GM12878 (cell line): ENCODE measurements around the gene NBPF9.
"Not testable (repeated sequence)": the region's sequence is repeated elsewhere in the genome, so short reads cannot be mapped to it uniquely, and the experiment has no call there.

Experiments used
- CBX5 ChIP-seq: sonication (generic); IDR thresholded peaks from 2 replicates; pipeline ENCODE4 v1.6.1; 2016; ENCODE audit warnings: low read depth, moderate library complexity, mild to moderate bottlenecking, inconsistent platforms
- CHD1 ChIP-seq: IDR thresholded peaks from 2 replicates; pipeline ENCODE4 v1.6.1; 2012; ENCODE audit warnings: low read depth, low read length, improper control_type of control experiment
- EZH2 ChIP-seq: IDR thresholded peaks from 2 replicates; pipeline ENCODE4 v1.6.1; 2012; ENCODE audit warnings: low read depth, mild to moderate bottlenecking, control low read depth, inconsistent platforms, low read length, borderline replicate concordance; ENCODE audit not compliant: control insufficient read depth
- JUNB ChIP-seq: IDR thresholded peaks from 2 replicates; pipeline ENCODE4 v1.6.1; 2016; ENCODE audit warnings: antibody characterized with exemption, mild to moderate bottlenecking
- NBN ChIP-seq: fragments of 450-650 bp; IDR thresholded peaks from 2 replicates; pipeline ENCODE4 v1.6.1; 2016
- YY1 ChIP-seq: IDR thresholded peaks from 2 replicates; pipeline ENCODE4 v1.6.1; 2011; ENCODE audit warnings: low read depth, mild to moderate bottlenecking, low read length
- ZNF24 ChIP-seq: fragments of 450-650 bp; IDR thresholded peaks from 2 replicates; pipeline ENCODE4 v1.6.1; 2017; ENCODE audit warnings: antibody characterized with exemption, mild to moderate bottlenecking
- TF ChIP-seq, protein P1 (sequence below), 3 experiments: IDR thresholded peaks in 2 of 3; conservative IDR thresholded peaks in 1 of 3; 2 replicates each; pipeline ENCODE4 v1.5.1; 2011; ENCODE audit warnings: low read depth in 3 of 3, low read length in 3 of 3, mild to moderate bottlenecking in 3 of 3, control low read depth in 2 of 3, moderate library complexity in 2 of 3, inconsistent platforms in 1 of 3, mixed read lengths in 1 of 3; ENCODE audit not compliant: control insufficient read depth in 2 of 3, insufficient read depth in 1 of 3; ENCODE audit errors: extremely low read depth in 1 of 3
- TF ChIP-seq, protein P2 (sequence below): IDR thresholded peaks from 2 replicates; pipeline ENCODE4 v1.6.1; 2012; ENCODE audit warnings: mild to moderate bottlenecking, low read depth, low read length

DNA sequence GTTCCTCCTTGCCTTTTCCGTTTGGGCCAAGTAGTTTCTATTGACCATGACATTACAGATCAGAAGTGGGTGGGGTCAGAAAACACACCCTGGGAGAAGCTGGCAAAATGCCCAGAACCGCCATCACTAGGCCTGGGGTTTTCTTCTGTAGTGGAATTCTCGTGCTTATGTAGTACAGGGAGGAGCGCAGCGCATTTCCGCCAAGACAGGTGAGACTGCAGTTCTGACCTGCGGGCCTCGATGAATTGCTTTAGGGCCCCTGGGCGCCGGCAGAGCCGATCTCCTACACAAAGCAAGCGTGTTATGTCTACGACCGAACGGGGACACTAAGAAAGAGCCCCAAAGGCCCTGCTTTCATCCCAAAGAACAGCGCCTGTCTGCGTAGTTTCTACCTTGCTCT, 25.9 kb upstream of the NBPF9 start:
- TF ChIP-seq, protein P1, sequence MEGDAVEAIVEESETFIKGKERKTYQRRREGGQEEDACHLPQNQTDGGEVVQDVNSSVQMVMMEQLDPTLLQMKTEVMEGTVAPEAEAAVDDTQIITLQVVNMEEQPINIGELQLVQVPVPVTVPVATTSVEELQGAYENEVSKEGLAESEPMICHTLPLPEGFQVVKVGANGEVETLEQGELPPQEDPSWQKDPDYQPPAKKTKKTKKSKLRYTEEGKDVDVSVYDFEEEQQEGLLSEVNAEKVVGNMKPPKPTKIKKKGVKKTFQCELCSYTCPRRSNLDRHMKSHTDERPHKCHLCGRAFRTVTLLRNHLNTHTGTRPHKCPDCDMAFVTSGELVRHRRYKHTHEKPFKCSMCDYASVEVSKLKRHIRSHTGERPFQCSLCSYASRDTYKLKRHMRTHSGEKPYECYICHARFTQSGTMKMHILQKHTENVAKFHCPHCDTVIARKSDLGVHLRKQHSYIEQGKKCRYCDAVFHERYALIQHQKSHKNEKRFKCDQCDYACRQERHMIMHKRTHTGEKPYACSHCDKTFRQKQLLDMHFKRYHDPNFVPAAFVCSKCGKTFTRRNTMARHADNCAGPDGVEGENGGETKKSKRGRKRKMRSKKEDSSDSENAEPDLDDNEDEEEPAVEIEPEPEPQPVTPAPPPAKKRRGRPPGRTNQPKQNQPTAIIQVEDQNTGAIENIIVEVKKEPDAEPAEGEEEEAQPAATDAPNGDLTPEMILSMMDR (IDR thresholded peaks at IDR 0.05 in 2 of 3, conservative IDR thresholded peaks at IDR 0.05 in 1 of 3; ENCODE audit: control insufficient read depth in 2 of 3, extremely low read depth in 1 of 3, insufficient read depth in 1 of 3, low read depth in 3 of 3, low read length in 3 of 3) = not testable (repeated sequence)
- not testable (repeated sequence) for TF ChIP-seq ZNF24, YY1, JUNB, NBN, CBX5, CHD1, EZH2
- TF ChIP-seq, protein P2, sequence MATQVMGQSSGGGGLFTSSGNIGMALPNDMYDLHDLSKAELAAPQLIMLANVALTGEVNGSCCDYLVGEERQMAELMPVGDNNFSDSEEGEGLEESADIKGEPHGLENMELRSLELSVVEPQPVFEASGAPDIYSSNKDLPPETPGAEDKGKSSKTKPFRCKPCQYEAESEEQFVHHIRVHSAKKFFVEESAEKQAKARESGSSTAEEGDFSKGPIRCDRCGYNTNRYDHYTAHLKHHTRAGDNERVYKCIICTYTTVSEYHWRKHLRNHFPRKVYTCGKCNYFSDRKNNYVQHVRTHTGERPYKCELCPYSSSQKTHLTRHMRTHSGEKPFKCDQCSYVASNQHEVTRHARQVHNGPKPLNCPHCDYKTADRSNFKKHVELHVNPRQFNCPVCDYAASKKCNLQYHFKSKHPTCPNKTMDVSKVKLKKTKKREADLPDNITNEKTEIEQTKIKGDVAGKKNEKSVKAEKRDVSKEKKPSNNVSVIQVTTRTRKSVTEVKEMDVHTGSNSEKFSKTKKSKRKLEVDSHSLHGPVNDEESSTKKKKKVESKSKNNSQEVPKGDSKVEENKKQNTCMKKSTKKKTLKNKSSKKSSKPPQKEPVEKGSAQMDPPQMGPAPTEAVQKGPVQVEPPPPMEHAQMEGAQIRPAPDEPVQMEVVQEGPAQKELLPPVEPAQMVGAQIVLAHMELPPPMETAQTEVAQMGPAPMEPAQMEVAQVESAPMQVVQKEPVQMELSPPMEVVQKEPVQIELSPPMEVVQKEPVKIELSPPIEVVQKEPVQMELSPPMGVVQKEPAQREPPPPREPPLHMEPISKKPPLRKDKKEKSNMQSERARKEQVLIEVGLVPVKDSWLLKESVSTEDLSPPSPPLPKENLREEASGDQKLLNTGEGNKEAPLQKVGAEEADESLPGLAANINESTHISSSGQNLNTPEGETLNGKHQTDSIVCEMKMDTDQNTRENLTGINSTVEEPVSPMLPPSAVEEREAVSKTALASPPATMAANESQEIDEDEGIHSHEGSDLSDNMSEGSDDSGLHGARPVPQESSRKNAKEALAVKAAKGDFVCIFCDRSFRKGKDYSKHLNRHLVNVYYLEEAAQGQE = not testable (repeated sequence)
